ENCODE measurements around the gene FCAR.
"Not testable (repeated sequence)": the region's sequence is repeated elsewhere in the genome, so short reads cannot be mapped to it uniquely, and the experiment has no call there.

FCAR gene

GRCh38 chr19:54893406-54893805 lies 19.4 kb downstream of the FCAR start:
- in situ Hi-C loops (cut with MboI; ENCODE audit: low sequenced_read_pairs): no loop called here

GRCh38 chr19:54894106-54894505 lies 20.1 kb downstream of the FCAR start:
- in situ Hi-C loops (cut with MboI; ENCODE audit: low sequenced_read_pairs): not testable (repeated sequence)

GRCh38 chr19:54896036-54896435 lies 22.0 kb downstream of the FCAR start:
- in situ Hi-C loops (cut with MboI; ENCODE audit: low sequenced_read_pairs): no loop called here

- in situ Hi-C loops (cut with MboI; ENCODE audit: low sequenced_read_pairs): not testable (repeated sequence)
Observed at GRCh38 chr19:54898685-54899084, 24.6 kb downstream of the FCAR start.

- in situ Hi-C loops (cut with MboI; ENCODE audit: low sequenced_read_pairs): loop anchor here (25.0 kb wide), 1 partner anchor 412 kb away; no protein-coding TSS in a partner anchor
Observed at GRCh38 chr19:54899646-54900045, 25.6 kb downstream of the FCAR start.

GRCh38 chr19:54901153-54901552 lies 27.1 kb downstream of the FCAR start:
- in situ Hi-C loops (cut with MboI; ENCODE audit: low sequenced_read_pairs): loop anchor here (25.0 kb wide), 1 partner anchor 414 kb away; no protein-coding TSS in a partner anchor

GRCh38 chr19:54902061-54902460 lies 28.0 kb downstream of the FCAR start:
- in situ Hi-C loops (cut with MboI; ENCODE audit: low sequenced_read_pairs): loop anchor here (25.0 kb wide), 1 partner anchor 415 kb away; no protein-coding TSS in a partner anchor

GRCh38 chr19:54903303-54903702 lies 29.3 kb downstream of the FCAR start:
- in situ Hi-C loops (cut with MboI; ENCODE audit: low sequenced_read_pairs): loop anchor here (25.0 kb wide), 1 partner anchor 416 kb away; no protein-coding TSS in a partner anchor

- in situ Hi-C loops (cut with MboI; ENCODE audit: low sequenced_read_pairs): loop anchor here (25.0 kb wide), 1 partner anchor 417 kb away; no protein-coding TSS in a partner anchor
Observed at GRCh38 chr19:54904261-54904660, 30.2 kb downstream of the FCAR start.

- in situ Hi-C loops (cut with MboI; ENCODE audit: low sequenced_read_pairs): loop anchor here (25.0 kb wide), 1 partner anchor 418 kb away; no protein-coding TSS in a partner anchor
Observed at GRCh38 chr19:54905421-54905802, 31.4 kb downstream of the FCAR start.

GRCh38 chr19:54905803-54906511 lies 31.9 kb downstream of the FCAR start, which contains the start of gene NCR1:
Gene NCR1 (plus strand): TSS chr19:54906148. CDS start chr19:54906188, 40 bp downstream.
- in situ Hi-C loops (cut with MboI; ENCODE audit: low sequenced_read_pairs): loop anchor here (25.0 kb wide), 1 partner anchor 419 kb away; no protein-coding TSS in a partner anchor

- in situ Hi-C loops (cut with MboI; ENCODE audit: low sequenced_read_pairs): loop anchor here (25.0 kb wide), 1 partner anchor 420 kb away; no protein-coding TSS in a partner anchor
Observed at GRCh38 chr19:54906819-54907218, 32.8 kb downstream of the FCAR start.

- in situ Hi-C loops (cut with MboI; ENCODE audit: low sequenced_read_pairs): loop anchor here (25.0 kb wide), 1 partner anchor 421 kb away; no protein-coding TSS in a partner anchor
Observed at GRCh38 chr19:54907899-54908298, 33.9 kb downstream of the FCAR start.

- in situ Hi-C loops (cut with MboI; ENCODE audit: low sequenced_read_pairs): loop anchor here (25.0 kb wide), 1 partner anchor 430 kb away; no protein-coding TSS in a partner anchor
Observed at GRCh38 chr19:54916822-54917221, 42.8 kb downstream of the FCAR start.

GRCh38 chr19:54918499-54918898 lies 44.5 kb downstream of the FCAR start:
- in situ Hi-C loops (cut with MboI; ENCODE audit: low sequenced_read_pairs): loop anchor here (25.0 kb wide), 1 partner anchor 431 kb away; no protein-coding TSS in a partner anchor

- in situ Hi-C loops (cut with MboI; ENCODE audit: low sequenced_read_pairs): loop anchor here (25.0 kb wide), 1 partner anchor 433 kb away; no protein-coding TSS in a partner anchor
Observed at GRCh38 chr19:54919646-54920563, 45.9 kb downstream of the FCAR start.

- in situ Hi-C loops (cut with MboI; ENCODE audit: low sequenced_read_pairs): loop anchor here (25.0 kb wide), 1 partner anchor 434 kb away; no protein-coding TSS in a partner anchor
Observed at GRCh38 chr19:54921082-54921481, 47.0 kb downstream of the FCAR start.

- in situ Hi-C loops (cut with MboI; ENCODE audit: low sequenced_read_pairs): loop anchor here (25.0 kb wide), 1 partner anchor 436 kb away; no protein-coding TSS in a partner anchor
Observed at GRCh38 chr19:54923276-54923675, 49.2 kb downstream of the FCAR start.

- in situ Hi-C loops (cut with MboI; ENCODE audit: low sequenced_read_pairs): no loop called here
Observed at GRCh38 chr19:54928299-54928698, 54.3 kb downstream of the FCAR start.

GRCh38 chr19:54937926-54938325 lies 63.9 kb downstream of the FCAR start:
- in situ Hi-C loops (cut with MboI; ENCODE audit: low sequenced_read_pairs): no loop called here

GRCh38 chr19:54938906-54939305 lies 64.9 kb downstream of the FCAR start:
- in situ Hi-C loops (cut with MboI; ENCODE audit: low sequenced_read_pairs): no loop called here

All from HL-60/S4 treated with phorbol 12-myristate 13-acetate at 8.2 ng/mL for 4 days and 3 days (cell line).